PC-3 (cell line): ENCODE measurements around the gene BATF2.

ENCODE experiments used
- CTCF ChIP-seq: fragments of 300-600 bp; sonication (generic); conservative IDR thresholded peaks from 2 replicates; pipeline ENCODE4 v1.5.1; 2017; ENCODE audit warnings: antibody characterized with exemption, low read depth, mild to moderate bottlenecking, low read length
- EZH2 ChIP-seq: fragments of 300-600 bp; sonication (generic); IDR thresholded peaks from one replicate; pipeline ENCODE4 v1.6.1; 2017; ENCODE audit warnings: antibody characterized with exemption, mild to moderate bottlenecking, low read length; ENCODE audit not compliant: unreplicated experiment
- EZH2phosphoT487 ChIP-seq: fragments of 300-600 bp; sonication (generic); IDR thresholded peaks from 2 replicates; pipeline ENCODE4 v1.6.1; 2018; ENCODE audit warnings: mild to moderate bottlenecking, antibody characterized with exemption, low read length, borderline replicate concordance

- TF ChIP-seq CTCF (no peak), EZH2phosphoT487 (no peak), EZH2 (no peak)
Measured at GRCh38 chr11:64994318-64994717, 2.5 kb downstream of the BATF2 start.
